OCI-LY3 (cell line): ENCODE results near the gene MEX3D.

Source experiments
- H2AFZ ChIP-seq: fragments of 200-600, 300-600 bp; shearing (Covaris generic); 2 replicates; pipeline ENCODE4 v1.6.0; 2014; ENCODE audit warnings: antibody characterized with exemption, low read depth, low read length
- H3K27ac ChIP-seq: fragments of 200-600, 300-600 bp; sonication (generic); 2 replicates; pipeline ENCODE4 v1.5.1; 2014; ENCODE audit warnings: mild to moderate bottlenecking, low read length, moderate library complexity, mixed read lengths
- H3K27me3 ChIP-seq: fragments of 200-600, 300-600 bp; sonication (generic); 2 replicates; pipeline ENCODE4 v1.6.1; 2014; ENCODE audit warnings: low read depth, low read length, mixed read lengths
- H3K36me3 ChIP-seq: fragments of 200-600, 300-600 bp; sonication (generic); replicated peaks from 2 replicates; pipeline ENCODE3; 2014; ENCODE audit warnings: low read depth, low read length, mixed read lengths
- H3K4me1 ChIP-seq: fragments of 300-600, 200-600 bp; sonication (generic); 2 replicates; pipeline ENCODE4 v1.6.1; 2014; ENCODE audit warnings: low read length, mixed read lengths
- H3K4me2 ChIP-seq: fragments of 200-600, 300-600 bp; sonication (generic); 2 replicates; pipeline ENCODE4 v1.6.1; 2014; ENCODE audit warnings: low read length, mixed read lengths
- H3K4me3 ChIP-seq: fragments of 300-600, 200-600 bp; sonication (generic); 2 replicates; pipeline ENCODE4 v1.5.1; 2014; ENCODE audit warnings: antibody characterized with exemption, mild to moderate bottlenecking, low read length, moderate library complexity
- H3K79me2 ChIP-seq: fragments of 300-600, 200-600 bp; shearing (Covaris generic); 2 replicates; pipeline ENCODE4 v1.6.1; 2014; ENCODE audit warnings: mild to moderate bottlenecking, low read length, mixed read lengths
- H3K9ac ChIP-seq: fragments of 300-600, 200-600 bp; shearing (Covaris generic); 2 replicates; pipeline ENCODE4 v1.6.0; 2014; ENCODE audit warnings: mild to moderate bottlenecking, low read length, moderate library complexity
- H3K9me3 ChIP-seq: fragments of 200-600, 300-600 bp; shearing (Covaris generic); 2 replicates; pipeline ENCODE4 v1.6.1; 2014; ENCODE audit warnings: low read length, mixed read lengths; ENCODE audit not compliant: insufficient read depth
- H4K20me1 ChIP-seq: fragments of 200-600, 300-600 bp; sonication (generic); 2 replicates; pipeline ENCODE4 v1.6.1; 2016; ENCODE audit warnings: low read length, mixed read lengths; ENCODE audit not compliant: insufficient read depth
- CTCF ChIP-seq: fragments of 200-600, 300-600 bp; sonication (generic); IDR thresholded peaks from 2 replicates; pipeline ENCODE4 v1.5.1; 2014; ENCODE audit warnings: antibody characterized with exemption, low read length, low read depth
- EZH2phosphoT487 ChIP-seq: fragments of 200-600 bp; shearing (Covaris generic); IDR thresholded peaks from 2 replicates; pipeline ENCODE4 v1.6.1; 2018; ENCODE audit warnings: antibody characterized with exemption, mixed run types, low read depth

Gene MEX3D

GRCh38 chr19:1572795-1573194, 4.7 kb upstream of the MEX3D start:
- no peaks in the 10 kb centered on the region for H3K9me3 ChIP-seq
- no peak overlapping the region for H3K4me3 ChIP-seq
- no peak overlapping the region for H2AFZ ChIP-seq
- no peak overlapping the region for H3K9ac ChIP-seq
- H3K4me2 ChIP-seq = no peak overlapping the region
- H3K27ac ChIP-seq = no peak overlapping the region
- no peaks in the 10 kb centered on the region for H4K20me1 ChIP-seq
- TF ChIP-seq CTCF (no peak), EZH2phosphoT487 (no peak)
- peaks cover 3% of the 10 kb centered on the region for H3K36me3 ChIP-seq
- no peaks in the 10 kb centered on the region for H3K4me1 ChIP-seq
- H3K27me3 ChIP-seq = no peaks in the 10 kb centered on the region
- no peaks in the 10 kb centered on the region for H3K79me2 ChIP-seq

GRCh38 chr19:1571358-1571757, 3.2 kb upstream of the MEX3D start:
- no peaks in the 10 kb centered on the region for H3K9me3 ChIP-seq
- no peak overlapping the region for H2AFZ ChIP-seq
- no peak overlapping the region for H3K4me2 ChIP-seq
- H3K9ac ChIP-seq = no peak overlapping the region
- no peaks in the 10 kb centered on the region for H3K4me1 ChIP-seq
- H3K27ac ChIP-seq = no peak overlapping the region
- TF ChIP-seq CTCF = no peak
- TF ChIP-seq EZH2phosphoT487 = no peak
- no peak overlapping the region for H3K4me3 ChIP-seq
- H3K36me3 ChIP-seq = no peaks in the 10 kb centered on the region
- no peaks in the 10 kb centered on the region for H4K20me1 ChIP-seq
- H3K27me3 ChIP-seq = no peaks in the 10 kb centered on the region
- H3K79me2 ChIP-seq = no peaks in the 10 kb centered on the region

- Histone ChIP-seq H3K79me2 (no peaks in the 10 kb centered on the region), H3K9me3 (no peaks in the 10 kb centered on the region), H3K4me3 (no peak overlapping the region), H2AFZ (no peak overlapping the region), H3K27ac (no peak overlapping the region), H4K20me1 (no peaks in the 10 kb centered on the region), H3K27me3 (no peaks in the 10 kb centered on the region), H3K4me1 (no peaks in the 10 kb centered on the region), H3K4me2 (no peak overlapping the region), H3K36me3 (no peaks in the 10 kb centered on the region), H3K9ac (no peak overlapping the region)
- TF ChIP-seq CTCF (no peak), EZH2phosphoT487 (no peak)
These were observed 2.7 kb upstream of the MEX3D start for GRCh38 chr19:1570836-1571235.

- Histone ChIP-seq H3K9ac (no peak overlapping the region), H2AFZ (no peak overlapping the region), H3K79me2 (no peaks in the 10 kb centered on the region), H3K4me1 (no peaks in the 10 kb centered on the region), H4K20me1 (no peaks in the 10 kb centered on the region), H3K36me3 (no peaks in the 10 kb centered on the region), H3K27me3 (no peaks in the 10 kb centered on the region), H3K27ac (no peak overlapping the region), H3K4me2 (no peak overlapping the region), H3K4me3 (no peak overlapping the region), H3K9me3 (no peaks in the 10 kb centered on the region)
- TF ChIP-seq CTCF (no peak), EZH2phosphoT487 (no peak)
These were observed 1.9 kb upstream of the MEX3D start for GRCh38 chr19:1569997-1570396.
